ENCODE results near the gene NAALADL2. TPM values are rescaled to one million over a fixed set of nuclear protein-coding genes. Genes with fewer than 3 reads are reported as not detected.

The NAALADL2 gene
- total RNA-seq, 1 donor from 2014 or later = 2.2 TPM

DNA sequence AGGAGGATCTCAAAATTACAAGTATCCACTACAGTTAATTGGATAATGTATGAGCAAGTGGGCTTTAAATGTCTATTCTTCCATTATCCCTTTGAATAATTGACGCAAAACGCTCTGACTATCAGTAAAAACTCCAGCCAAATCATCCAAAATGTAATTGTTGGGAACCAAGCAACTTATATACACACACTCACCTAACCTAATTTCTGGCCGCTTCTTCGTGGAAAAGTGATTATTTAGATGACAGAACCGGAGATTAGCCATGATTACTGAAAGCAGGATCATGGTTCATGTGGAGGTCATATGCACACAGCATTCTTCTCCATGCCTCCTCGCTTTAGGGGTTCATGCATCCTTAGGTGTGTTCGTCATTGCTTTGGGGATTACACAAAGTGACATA lies 992.4 kb downstream of the NAALADL2 start:
- DNase-seq (no peak), ATAC-seq (ENCODE audit: poor library complexity) (no peak)
- intact Hi-C loops (cut with DNase I) = no loop called here

DNA sequence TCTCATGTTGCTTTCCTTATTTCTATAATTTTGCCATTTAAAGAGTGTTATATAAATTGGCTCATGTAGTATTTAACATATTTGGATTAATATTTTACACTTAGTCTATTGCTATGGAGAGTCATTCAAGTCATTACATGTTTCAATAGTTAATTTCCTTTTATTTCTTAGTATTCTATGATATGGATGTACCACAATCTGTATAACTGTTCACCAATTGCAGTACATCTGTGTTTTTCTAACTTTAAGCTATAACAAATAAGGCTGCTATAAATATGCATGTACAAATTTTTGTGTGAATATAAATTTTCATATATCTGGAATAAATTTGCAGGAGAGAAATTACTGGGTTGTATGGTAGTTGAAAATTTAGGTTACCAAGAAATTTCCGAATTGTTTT lies 993.4 kb downstream of the NAALADL2 start:
- DNase-seq (no peak), ATAC-seq (ENCODE audit: poor library complexity) (no peak)
- intact Hi-C loops (cut with DNase I) = no loop called here

DNA sequence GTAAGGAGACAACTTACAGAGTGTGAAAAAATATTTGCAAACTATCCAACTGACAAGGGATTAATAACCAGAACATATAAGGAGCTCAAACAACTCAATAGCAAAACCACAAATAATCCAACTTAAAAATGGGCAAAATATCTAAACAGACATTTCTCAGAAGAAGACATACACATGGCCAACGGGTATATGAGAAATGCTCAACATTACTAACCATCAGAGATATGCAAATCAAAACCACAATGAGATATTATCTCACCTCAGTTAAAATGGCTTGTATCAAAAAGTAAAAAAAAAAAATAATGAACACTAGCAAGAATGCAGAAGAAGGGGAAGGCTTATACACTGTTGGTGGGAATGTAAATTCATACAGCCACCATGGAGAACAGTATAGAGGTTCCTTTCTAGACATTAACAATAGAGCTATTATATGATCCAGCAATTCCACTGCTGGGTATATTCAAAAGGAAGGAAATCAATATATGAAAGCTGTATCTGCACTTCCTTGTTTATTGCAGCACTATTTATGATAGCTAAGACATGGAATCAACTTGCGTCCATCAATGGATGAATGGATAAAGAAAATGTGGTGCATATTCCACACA lies 998.6 kb downstream of the NAALADL2 start:
- ATAC-seq (ENCODE audit: poor library complexity) (no peak), DNase-seq (no peak)
- intact Hi-C loops (cut with DNase I) = no loop called here

Small RNA genes within 50 kb of the gene (microRNA-seq; reads per million reads assigned to microRNA genes)
- not detected for gene MIR4789
